ENCODE results near the gene PHACTR4.
"Not testable (repeated sequence)": the region's sequence is repeated elsewhere in the genome, so short reads cannot be mapped to it uniquely, and the experiment has no call there.

Gene PHACTR4

GRCh38 chr1:28378906-28379305 is 9.4 kb downstream of the PHACTR4 start:
- H3K27me3 ChIP-seq (ENCODE audit: control insufficient read depth, insufficient read depth, low read length), result no peaks in the 10 kb centered on the region
- H2AFZ ChIP-seq, result no peak overlapping the region
- H3K9me3 ChIP-seq (ENCODE audit: control insufficient read depth, low read length), result no peaks in the 10 kb centered on the region
- no peak overlapping the region for H3K4me2 ChIP-seq (ENCODE audit: low read length)
- no peak for TF ChIP-seq CTCF (IDR thresholded peaks at IDR 0.05)
- H3K4me1 ChIP-seq, result no peaks in the 10 kb centered on the region
- H3K27ac ChIP-seq, result no peak overlapping the region
- H3K9ac ChIP-seq, result no peak overlapping the region
- no peaks in the 10 kb centered on the region for H3K36me3 ChIP-seq (ENCODE audit: control insufficient read depth, insufficient read depth, low read length)
- H3K79me2 ChIP-seq, result peaks cover 9% of the 10 kb centered on the region
- H3K4me3 ChIP-seq (ENCODE audit: low read depth, low read length), result no peak overlapping the region

- Histone ChIP-seq H3K4me3 (ENCODE audit: low read depth, low read length) (no peak overlapping the region), H3K9me3 (ENCODE audit: control insufficient read depth, low read length) (no peaks in the 10 kb centered on the region), H3K79me2 (peaks cover 11% of the 10 kb centered on the region), H3K36me3 (ENCODE audit: control insufficient read depth, insufficient read depth, low read length) (no peaks in the 10 kb centered on the region), H3K4me1 (no peaks in the 10 kb centered on the region), H3K27me3 (ENCODE audit: control insufficient read depth, insufficient read depth, low read length) (no peaks in the 10 kb centered on the region), H3K27ac (no peak overlapping the region), H2AFZ (no peak overlapping the region), H3K4me2 (ENCODE audit: low read length) (no peak overlapping the region), H3K9ac (no peak overlapping the region)
- no peak for TF ChIP-seq CTCF (IDR thresholded peaks at IDR 0.05)
Measured at GRCh38 chr1:28380394-28380793, 10.9 kb downstream of the PHACTR4 start.

- not testable (repeated sequence) for H3K4me1 ChIP-seq; H3K36me3 ChIP-seq (ENCODE audit: control insufficient read depth, insufficient read depth, low read length); H2AFZ ChIP-seq; H3K9ac ChIP-seq; H3K4me2 ChIP-seq (ENCODE audit: low read length); H3K27me3 ChIP-seq (ENCODE audit: control insufficient read depth, insufficient read depth, low read length); H3K9me3 ChIP-seq (ENCODE audit: control insufficient read depth, low read length); H3K27ac ChIP-seq; H3K4me3 ChIP-seq (ENCODE audit: low read depth, low read length)
- H3K79me2 ChIP-seq, result peaks cover 18% of the 10 kb centered on the region
Measured at GRCh38 chr1:28383785-28384184, 14.2 kb downstream of the PHACTR4 start.

- H3K4me1 ChIP-seq, result no peaks in the 10 kb centered on the region
- H3K4me2 ChIP-seq (ENCODE audit: low read length), result no peak overlapping the region
- H2AFZ ChIP-seq, result no peak overlapping the region
- no peak for TF ChIP-seq CTCF (IDR thresholded peaks at IDR 0.05)
- no peaks in the 10 kb centered on the region for H3K27me3 ChIP-seq (ENCODE audit: control insufficient read depth, insufficient read depth, low read length)
- peaks cover 6% of the 10 kb centered on the region for H3K79me2 ChIP-seq
- no peaks in the 10 kb centered on the region for H3K36me3 ChIP-seq (ENCODE audit: control insufficient read depth, insufficient read depth, low read length)
- H3K9me3 ChIP-seq (ENCODE audit: control insufficient read depth, low read length), result no peaks in the 10 kb centered on the region
- H3K9ac ChIP-seq, result no peak overlapping the region
- H3K27ac ChIP-seq, result no peak overlapping the region
- no peak overlapping the region for H3K4me3 ChIP-seq (ENCODE audit: low read depth, low read length)
Measured at GRCh38 chr1:28392027-28392652, 22.6 kb downstream of the PHACTR4 start.

GRCh38 chr1:28394136-28394535 is 24.6 kb downstream of the PHACTR4 start:
- Histone ChIP-seq H3K27ac (no peak overlapping the region), H3K4me3 (ENCODE audit: low read depth, low read length) (no peak overlapping the region), H3K79me2 (peaks cover 6% of the 10 kb centered on the region), H3K9me3 (ENCODE audit: control insufficient read depth, low read length) (no peaks in the 10 kb centered on the region), H3K4me1 (no peaks in the 10 kb centered on the region), H3K4me2 (ENCODE audit: low read length) (no peak overlapping the region), H3K36me3 (ENCODE audit: control insufficient read depth, insufficient read depth, low read length) (no peaks in the 10 kb centered on the region), H3K9ac (no peak overlapping the region), H3K27me3 (ENCODE audit: control insufficient read depth, insufficient read depth, low read length) (no peaks in the 10 kb centered on the region), H2AFZ (no peak overlapping the region)
- no peak for TF ChIP-seq CTCF (IDR thresholded peaks at IDR 0.05)

Measured in parathyroid adenoma (tissue), 2 donors.